SU-DHL-6 (cell line): ENCODE data around the gene ANKRD34A.
"Not testable (repeated sequence)": the region's sequence is repeated elsewhere in the genome, so short reads cannot be mapped to it uniquely, and the experiment has no call there.

Experiments used
- H2AFZ ChIP-seq: fragments of 200-600 bp; sonication (generic); 2 replicates; pipeline ENCODE4 v1.6.1; 2014; ENCODE audit warnings: low read depth, mild to moderate bottlenecking, moderate library complexity, mixed read lengths, antibody characterized with exemption, low read length; ENCODE audit not compliant: severe bottlenecking
- H3F3A ChIP-seq: fragments of 200-600 bp; shearing (Covaris generic); 2 replicates; pipeline ENCODE4 v1.6.0; 2016; ENCODE audit warnings: antibody characterized with exemption, mild to moderate bottlenecking; ENCODE audit not compliant: insufficient read depth
- H3K27ac ChIP-seq: fragments of 200-600 bp; sonication (generic); 2 replicates; pipeline ENCODE4 v1.5.1; 2016; ENCODE audit warnings: low read depth, mild to moderate bottlenecking, low read length, moderate library complexity, mixed read lengths
- H3K27me3 ChIP-seq: fragments of 200-600 bp; sonication (generic), shearing (Covaris generic); 2 replicates; pipeline ENCODE4 v1.6.0; 2014; ENCODE audit warnings: mild to moderate bottlenecking, low read length
- H3K36me3 ChIP-seq: fragments of 200-600 bp; sonication (generic); 2 replicates; pipeline ENCODE4 v1.6.1; 2014; ENCODE audit warnings: mild to moderate bottlenecking, low read length, mixed read lengths
- H3K4me2 ChIP-seq: fragments of 300-600, 200-600 bp; shearing (Covaris generic), sonication (generic); 2 replicates; pipeline ENCODE4 v1.6.0; 2014; ENCODE audit warnings: low read length, low read depth, mild to moderate bottlenecking; ENCODE audit not compliant: poor library complexity, severe bottlenecking
- H3K4me3 ChIP-seq: fragments of 200-600 bp; sonication (generic); 2 replicates; pipeline ENCODE4 v1.5.1; 2014; ENCODE audit warnings: antibody characterized with exemption, low read length, mild to moderate bottlenecking, mixed read lengths; ENCODE audit not compliant: insufficient read depth, poor library complexity, severe bottlenecking
- H3K79me2 ChIP-seq: fragments of 200-600 bp; sonication (generic); 2 replicates; pipeline ENCODE4 v1.6.1; 2014; ENCODE audit warnings: mild to moderate bottlenecking, low read length, moderate library complexity; ENCODE audit not compliant: insufficient read depth
- H3K9ac ChIP-seq: fragments of 200-600 bp; sonication (generic); 2 replicates; pipeline ENCODE4 v1.7.0; 2014; ENCODE audit warnings: mild to moderate bottlenecking, low read length
- H3K9me2 ChIP-seq: fragments of 200-600 bp; sonication (generic); replicated peaks from 2 replicates; pipeline ENCODE4 v1.6.1; 2014; ENCODE audit warnings: low read length; ENCODE audit not compliant: insufficient read depth
- H3K9me3 ChIP-seq: fragments of 200-600 bp; sonication (generic); 2 replicates; pipeline ENCODE4 v1.6.1; 2014; ENCODE audit warnings: low read length, mixed read lengths; ENCODE audit not compliant: insufficient read depth
- H4K20me1 ChIP-seq: fragments of 200-600 bp; sonication (generic); 2 replicates; pipeline ENCODE4 v1.6.1; 2014; ENCODE audit warnings: low read depth, mild to moderate bottlenecking, antibody characterized with exemption, low read length, moderate library complexity, mixed read lengths
- EZH2phosphoT487 ChIP-seq: fragments of 200-600 bp; sonication (generic), shearing (Covaris generic); conservative IDR thresholded peaks from 2 replicates; pipeline ENCODE4 v1.6.1; 2018; ENCODE audit warnings: mild to moderate bottlenecking, antibody characterized with exemption, low read length, moderate library complexity, mixed read lengths
- TF ChIP-seq, protein P1 (sequence below): fragments of 200-600 bp; sonication (generic); IDR thresholded peaks from one replicate; pipeline ENCODE4 v1.5.1; 2017; ENCODE audit warnings: antibody characterized with exemption, mild to moderate bottlenecking, low read length, moderate library complexity; ENCODE audit not compliant: insufficient read depth, poor library complexity, severe bottlenecking

Gene ANKRD34A

DNA sequence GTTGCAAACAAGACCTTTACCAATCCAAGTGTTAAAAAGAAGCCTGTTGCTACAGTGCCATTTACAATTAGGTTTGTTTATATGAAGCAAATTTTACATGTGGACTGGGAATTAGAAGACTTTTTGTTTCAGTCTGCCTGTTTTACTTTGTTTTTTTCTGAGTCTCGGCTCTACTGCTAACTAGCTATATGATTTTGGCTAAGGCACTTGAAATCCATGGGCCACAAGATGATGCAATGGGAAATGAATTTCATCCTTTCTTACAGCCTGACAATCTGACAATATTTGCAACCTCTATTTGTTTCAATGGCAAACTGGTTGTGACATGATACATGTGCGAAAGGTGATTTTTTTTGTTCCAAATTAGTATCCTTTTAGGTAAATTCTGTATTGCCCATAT lies 42.1 kb downstream of the ANKRD34A start:
- no peaks in the 10 kb centered on the region for H4K20me1 ChIP-seq
- H3K27me3 ChIP-seq = no peaks in the 10 kb centered on the region
- no peak overlapping the region for H2AFZ ChIP-seq
- no peak overlapping the region for H3K9ac ChIP-seq
- H3K4me3 ChIP-seq = no peak overlapping the region
- TF ChIP-seq, protein P1, sequence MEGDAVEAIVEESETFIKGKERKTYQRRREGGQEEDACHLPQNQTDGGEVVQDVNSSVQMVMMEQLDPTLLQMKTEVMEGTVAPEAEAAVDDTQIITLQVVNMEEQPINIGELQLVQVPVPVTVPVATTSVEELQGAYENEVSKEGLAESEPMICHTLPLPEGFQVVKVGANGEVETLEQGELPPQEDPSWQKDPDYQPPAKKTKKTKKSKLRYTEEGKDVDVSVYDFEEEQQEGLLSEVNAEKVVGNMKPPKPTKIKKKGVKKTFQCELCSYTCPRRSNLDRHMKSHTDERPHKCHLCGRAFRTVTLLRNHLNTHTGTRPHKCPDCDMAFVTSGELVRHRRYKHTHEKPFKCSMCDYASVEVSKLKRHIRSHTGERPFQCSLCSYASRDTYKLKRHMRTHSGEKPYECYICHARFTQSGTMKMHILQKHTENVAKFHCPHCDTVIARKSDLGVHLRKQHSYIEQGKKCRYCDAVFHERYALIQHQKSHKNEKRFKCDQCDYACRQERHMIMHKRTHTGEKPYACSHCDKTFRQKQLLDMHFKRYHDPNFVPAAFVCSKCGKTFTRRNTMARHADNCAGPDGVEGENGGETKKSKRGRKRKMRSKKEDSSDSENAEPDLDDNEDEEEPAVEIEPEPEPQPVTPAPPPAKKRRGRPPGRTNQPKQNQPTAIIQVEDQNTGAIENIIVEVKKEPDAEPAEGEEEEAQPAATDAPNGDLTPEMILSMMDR = no peak
- no peak for TF ChIP-seq EZH2phosphoT487
- H3K4me2 ChIP-seq = no peak overlapping the region
- H3K9me3 ChIP-seq = no peaks in the 10 kb centered on the region
- no peak overlapping the region for H3K27ac ChIP-seq
- H3K36me3 ChIP-seq = peaks cover 9% of the 10 kb centered on the region
- peaks cover 14% of the 10 kb centered on the region for H3K79me2 ChIP-seq
- H3F3A ChIP-seq = peaks cover 26% of the 10 kb centered on the region
- no peaks in the 10 kb centered on the region for H3K9me2 ChIP-seq

DNA sequence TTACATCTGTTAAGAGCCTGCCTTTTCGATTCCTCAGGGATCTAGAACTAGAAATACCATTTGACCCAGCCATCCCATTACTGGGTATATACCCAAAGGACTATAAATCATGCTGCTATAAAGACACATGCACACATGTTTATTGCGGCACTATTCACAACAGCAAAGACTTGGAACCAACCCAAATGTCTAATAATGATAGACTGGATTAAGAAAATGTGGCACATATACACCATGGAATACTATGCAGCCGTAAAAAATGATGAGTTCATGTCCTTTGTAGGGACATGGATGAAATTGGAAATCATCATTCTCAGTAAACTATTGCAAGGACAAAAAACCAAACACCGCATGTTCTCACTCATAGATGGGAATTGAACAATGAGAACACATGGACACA lies 44.1 kb downstream of the ANKRD34A start:
- H4K20me1 ChIP-seq, H3K4me2 ChIP-seq, H3K79me2 ChIP-seq, H3K27ac ChIP-seq, H3K9me2 ChIP-seq, H3K9me3 ChIP-seq, H3K36me3 ChIP-seq, H3K27me3 ChIP-seq, H3K9ac ChIP-seq, H3K4me3 ChIP-seq, H2AFZ ChIP-seq: not testable (repeated sequence)
- peaks cover 26% of the 10 kb centered on the region for H3F3A ChIP-seq

DNA sequence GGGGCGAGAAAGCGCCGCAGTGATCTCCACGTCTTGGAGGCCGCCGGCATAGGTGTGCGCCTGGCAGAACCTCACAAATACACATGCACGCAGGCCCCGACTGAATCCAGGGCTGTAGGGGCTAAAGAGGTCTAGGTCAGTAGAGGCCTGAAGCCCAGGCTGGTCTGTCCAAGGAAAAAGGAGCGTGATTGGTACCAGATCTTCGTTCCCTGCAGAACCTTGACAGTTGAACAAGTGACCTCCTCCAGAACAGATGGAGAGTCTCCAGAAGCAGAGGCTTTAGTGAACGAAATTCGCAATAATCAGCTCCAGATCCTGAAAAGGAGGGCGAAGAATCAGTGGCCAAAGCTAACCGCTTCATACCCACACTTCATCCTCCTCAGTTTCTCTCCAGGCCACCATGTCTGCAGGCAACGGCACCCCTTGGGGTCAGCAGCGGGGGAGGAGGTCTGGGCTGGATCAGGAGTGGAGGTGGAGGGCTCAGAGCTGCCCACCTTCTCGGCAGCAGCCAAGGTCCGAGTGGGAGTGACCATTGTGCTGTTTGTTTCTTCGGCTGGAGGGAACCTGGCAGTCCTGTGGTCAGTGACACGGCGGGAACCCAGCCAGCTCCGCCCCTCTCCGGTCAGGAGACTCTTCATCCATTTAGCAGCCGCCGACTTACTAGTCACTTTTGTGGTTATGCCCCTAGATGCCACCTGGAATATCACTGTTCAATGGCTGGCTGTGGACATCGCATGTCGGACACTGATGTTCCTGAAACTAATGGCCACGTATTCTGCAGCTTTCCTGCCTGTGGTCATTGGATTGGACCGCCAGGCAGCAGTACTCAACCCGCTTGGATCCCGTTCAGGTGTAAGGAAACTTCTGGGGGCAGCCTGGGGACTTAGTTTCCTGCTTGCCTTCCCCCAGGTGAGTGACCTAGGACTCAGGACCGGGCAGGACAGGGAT lies 45.1 kb downstream of the ANKRD34A start:
- Histone ChIP-seq H3K27ac (peak overlapping the region; percentile 71), H4K20me1 (no peaks in the 10 kb centered on the region), H3K9me3 (no peaks in the 10 kb centered on the region), H3K79me2 (no peaks in the 10 kb centered on the region), H3K4me2 (peak overlapping the region; percentile 76), H3K36me3 (no peaks in the 10 kb centered on the region), H3F3A (peaks cover 26% of the 10 kb centered on the region), H3K9ac (peak overlapping the region; percentile 83), H2AFZ (peak overlapping the region; percentile 88), H3K9me2 (no peaks in the 10 kb centered on the region), H3K4me3 (peak overlapping the region; percentile 80), H3K27me3 (no peaks in the 10 kb centered on the region)
- TF ChIP-seq EZH2phosphoT487 = no peak
- TF ChIP-seq, protein P1 = no peak
